Measurements from ENCODE around the gene NOCT.

- no peak for TF ChIP-seq CTCF (IDR thresholded peaks at IDR 0.05; ENCODE audit: borderline replicate concordance, extremely low read depth, low read length, poor library complexity, severe bottlenecking)
- TF ChIP-seq EZH2 (IDR thresholded peaks at IDR 0.05; ENCODE audit: borderline replicate concordance, low read depth, low read length, severe bottlenecking) = no peak
Observed at GRCh38 chr4:139018971-139019758, 3.6 kb downstream of the NOCT start.

Measured in DND-41 (cell line).